HG03025 (cell line): ENCODE data around the gene COL10A1.

Source experiments
- ATAC-seq: cut with Tn5 transposase; IDR thresholded peaks from one replicate; pipeline ENCODE4 v1.9.1; 2021; ENCODE audit warnings: mild to moderate bottlenecking, moderate library complexity; ENCODE audit not compliant: unreplicated experiment, low FRiP score

Gene COL10A1

GRCh38 chr6:116126032-116126431, at the start of gene COL10A1:
Gene COL10A1, minus strand, starts transcription at chr6:116126132. Its CDS starts 640 bp downstream, at chr6:116125492.
- ATAC-seq = no peak

GRCh38 chr6:116175344-116175743, 49.4 kb upstream of the COL10A1 start:
- no peak for ATAC-seq

GRCh38 chr6:116173928-116174327, 48.0 kb upstream of the COL10A1 start:
- no peak for ATAC-seq

- ATAC-seq = no peak
Measured at GRCh38 chr6:116170358-116171057, 44.6 kb upstream of the COL10A1 start.

- ATAC-seq = no peak
Measured at GRCh38 chr6:116169880-116170279, 43.9 kb upstream of the COL10A1 start.

GRCh38 chr6:116168148-116168547, 42.2 kb upstream of the COL10A1 start:
- no peak for ATAC-seq

- no peak for ATAC-seq
Measured at GRCh38 chr6:116166369-116166768, 40.4 kb upstream of the COL10A1 start.

GRCh38 chr6:116165596-116165995, 39.7 kb upstream of the COL10A1 start:
- ATAC-seq = no peak

GRCh38 chr6:116159782-116160524, 34.0 kb upstream of the COL10A1 start:
- ATAC-seq = no peak

GRCh38 chr6:116158641-116159040, 32.7 kb upstream of the COL10A1 start:
- no peak for ATAC-seq

- ATAC-seq = no peak
Measured at GRCh38 chr6:116157391-116157790, 31.5 kb upstream of the COL10A1 start.

- ATAC-seq = no peak
Measured at GRCh38 chr6:116156405-116157326, 30.7 kb upstream of the COL10A1 start.

GRCh38 chr6:116154887-116155286, 29.0 kb upstream of the COL10A1 start:
- no peak for ATAC-seq

GRCh38 chr6:116152620-116153019, 26.7 kb upstream of the COL10A1 start:
- ATAC-seq = no peak

- no peak for ATAC-seq
Measured at GRCh38 chr6:116145803-116146675, 20.1 kb upstream of the COL10A1 start.

GRCh38 chr6:116144605-116145004, 18.7 kb upstream of the COL10A1 start:
- ATAC-seq = no peak

- ATAC-seq = no peak
Measured at GRCh38 chr6:116139917-116140316, 14.0 kb upstream of the COL10A1 start.

GRCh38 chr6:116136933-116137340, 11.0 kb upstream of the COL10A1 start:
- ATAC-seq = no peak

GRCh38 chr6:116136373-116136772, 10.4 kb upstream of the COL10A1 start:
- no peak for ATAC-seq

GRCh38 chr6:116133453-116133852, 7.5 kb upstream of the COL10A1 start:
- no peak for ATAC-seq
